ENCODE results near the gene PHF5A. TPM values are rescaled to one million over a fixed set of nuclear protein-coding genes. Genes with fewer than 3 reads are reported as not detected.

Gene PHF5A
- 56.9 to 71.4 TPM (median 60.5 TPM) in 5 replicates for total RNA-seq (2022; extraction: Qiagen RNA extraction)

GRCh38 chr22:41468381-41469217 is at the start of gene PHF5A, which contains the start of gene ACO2:
Gene PHF5A, minus strand, starts transcription at chr22:41468692. Its CDS starts 39 bp downstream, at chr22:41468653.
Gene ACO2, plus strand, starts transcription at chr22:41469117. Its CDS starts 30 bp downstream, at chr22:41469147.

DNA sequence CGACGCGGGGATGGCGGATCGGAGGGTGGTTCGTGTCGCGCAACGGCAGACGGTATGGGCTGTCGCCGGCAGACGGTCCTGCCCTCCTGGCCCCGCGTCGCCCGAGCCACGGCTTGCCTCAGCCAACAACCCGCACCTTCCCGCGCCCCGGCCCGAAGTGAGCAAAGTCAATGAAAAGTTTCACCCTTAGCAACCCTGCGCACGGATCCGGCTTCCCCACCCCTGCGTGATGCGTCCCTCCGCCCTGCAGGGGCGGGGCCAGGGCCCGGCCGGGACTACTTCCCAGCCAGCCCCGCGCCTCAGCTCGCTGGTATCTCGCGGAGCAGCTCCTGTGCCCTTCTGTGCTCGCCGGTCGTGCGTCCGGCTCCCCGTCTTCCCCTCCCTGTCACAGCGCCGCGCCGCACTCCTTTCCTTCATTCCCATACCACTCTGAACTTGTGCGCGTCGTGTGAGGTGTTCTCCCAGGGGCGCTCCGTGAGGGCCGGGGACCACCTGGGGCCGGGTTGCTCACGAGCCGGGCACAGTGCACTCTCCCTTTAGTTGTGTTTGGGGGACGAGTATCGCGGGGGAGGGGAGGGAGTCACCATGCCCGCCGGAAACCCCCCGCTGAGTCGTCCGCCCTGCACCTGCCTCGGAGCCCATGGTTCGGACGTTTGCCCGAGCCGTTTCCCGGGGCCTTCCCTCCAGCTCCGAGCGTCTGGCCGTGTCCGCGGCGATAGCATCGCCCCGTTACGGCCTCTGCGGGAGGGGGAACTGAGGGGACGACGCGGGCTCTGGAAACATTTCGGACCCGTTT is 21.7 kb downstream of the PHF5A start, which contains the start of gene TOB2:
TOB2 (minus strand) TSS at position 163 of the 796 bp plus-strand sequence. CDS start 9,456 bp downstream, outside the sequence.

Other genes starting within 250 kb of the PHF5A start
- gene CHADL, start 227.8 kb downstream of the PHF5A start, total RNA-seq (2022; extraction: Qiagen RNA extraction): not detected in 5 replicates
- 64.3 to 86.5 TPM (median 80.5 TPM) in 5 replicates for gene RANGAP1, start 182.5 kb downstream of the PHF5A start, total RNA-seq (2022; extraction: Qiagen RNA extraction)
- gene ZC3H7B, start 167.2 kb downstream of the PHF5A start, total RNA-seq (2022; extraction: Qiagen RNA extraction): 16.3 to 26.5 TPM (median 25.6 TPM) in 5 replicates
- gene TEF, start 86.8 kb downstream of the PHF5A start, total RNA-seq (2022; extraction: Qiagen RNA extraction): 0.88 to 1.4 TPM (median 1.0 TPM) in 5 replicates
- gene TOB2, start 21.9 kb downstream of the PHF5A start, total RNA-seq (2022; extraction: Qiagen RNA extraction): 20.3 to 30.6 TPM (median 27.0 TPM) in 5 replicates
- gene ACO2, start 425 bp upstream of the PHF5A start, total RNA-seq (2022; extraction: Qiagen RNA extraction): 41.9 to 52.9 TPM (median 51.8 TPM) in 5 replicates
- 26.4 to 44.3 TPM (median 36.6 TPM) in 5 replicates for gene POLR3H, start 75.8 kb upstream of the PHF5A start, total RNA-seq (2022; extraction: Qiagen RNA extraction)
- 1.9 to 2.4 TPM (median 2.3 TPM) in 5 replicates for gene CSDC2, start 92.3 kb upstream of the PHF5A start, total RNA-seq (2022; extraction: Qiagen RNA extraction)
- 25.3 to 26.9 TPM (median 25.9 TPM) in 5 replicates for gene PMM1, start 121.1 kb upstream of the PHF5A start, total RNA-seq (2022; extraction: Qiagen RNA extraction)
- 15.1 to 17.5 TPM (median 17.2 TPM) in 5 replicates for gene DESI1, start 152.4 kb upstream of the PHF5A start, total RNA-seq (2022; extraction: Qiagen RNA extraction)
- 284 to 351 TPM (median 305 TPM) in 5 replicates for gene XRCC6, start 152.6 kb upstream of the PHF5A start, total RNA-seq (2022; extraction: Qiagen RNA extraction)
- gene SNU13, start 220.2 kb upstream of the PHF5A start, total RNA-seq (2022; extraction: Qiagen RNA extraction): 116 to 185 TPM (median 153 TPM) in 5 replicates
- gene MEI1, start 230.8 kb upstream of the PHF5A start, total RNA-seq (2022; extraction: Qiagen RNA extraction): 0.15 TPM in 1 of 5 replicates, not detected in the others

Data from A549 treated with dexamethasone at 1 μM for 4 hours (cell line).